HG03175 (cell line): ENCODE data around the gene OR9G4.

Source experiments
- ATAC-seq: cut with Tn5 transposase; IDR thresholded peaks from one replicate; pipeline ENCODE4 v1.9.1; 2021; ENCODE audit warnings: mild to moderate bottlenecking, moderate library complexity; ENCODE audit not compliant: unreplicated experiment

OR9G4 gene

DNA sequence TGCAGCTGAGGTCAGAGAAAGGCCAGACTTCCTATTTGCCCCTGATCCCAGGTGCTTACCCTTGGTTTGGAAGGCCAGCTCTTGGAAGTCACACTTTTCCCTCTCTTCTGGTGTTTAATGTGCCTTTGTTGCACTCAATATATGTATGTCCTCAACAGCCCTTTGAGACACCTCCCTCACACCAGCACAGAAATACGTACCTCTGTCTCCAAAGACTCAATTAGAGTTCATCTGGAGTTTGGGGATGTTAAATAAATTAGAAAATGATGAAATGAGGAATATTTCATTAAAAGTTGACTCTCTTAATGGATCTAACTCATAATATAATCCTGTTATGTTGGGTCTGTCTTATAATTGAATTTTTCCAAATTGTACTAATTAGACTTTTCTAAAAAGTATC lies at the start of gene OR9G4:
OR9G4 (minus strand) TSS at position 101 of the 400 bp plus-strand sequence. CDS start 4,931 bp downstream, outside the sequence.
- ATAC-seq: no peak

- no peak for ATAC-seq
Measured at GRCh38 chr11:56783448-56784041, 35.0 kb upstream of the OR9G4 start.

DNA sequence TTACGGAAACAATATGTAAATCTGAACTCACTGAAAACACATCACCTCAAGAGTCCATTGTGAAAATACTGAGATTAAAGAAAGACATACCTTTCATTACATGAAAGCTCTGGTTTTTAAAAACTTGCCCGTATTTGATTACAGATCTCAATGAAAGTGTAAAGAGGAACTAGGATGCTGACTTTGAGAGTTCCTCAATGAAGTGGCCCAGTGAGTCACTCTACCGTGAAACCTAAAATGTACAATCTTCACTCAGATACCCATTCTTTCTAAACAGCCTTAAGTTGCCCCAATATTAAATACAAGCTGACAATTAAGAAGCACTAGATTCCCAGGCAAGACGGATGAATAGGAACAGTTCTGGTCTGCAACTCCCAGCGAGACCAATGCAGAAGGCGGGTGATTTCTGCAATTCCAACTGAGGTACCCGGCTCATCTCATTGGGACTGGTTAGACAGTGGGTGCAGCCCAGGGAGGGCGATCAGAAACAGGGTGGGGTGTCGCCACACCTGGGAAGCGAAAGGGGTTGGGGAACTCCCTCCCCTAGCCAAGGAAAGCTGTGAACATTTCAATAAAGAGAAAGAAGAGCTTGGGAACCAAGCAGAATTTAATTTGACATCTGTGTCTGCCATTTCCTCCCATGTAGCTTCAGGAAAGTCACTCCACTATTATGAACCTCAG lies 33.8 kb upstream of the OR9G4 start:
- ATAC-seq: peak; percentile 79

- no peak for ATAC-seq
Measured at GRCh38 chr11:56776809-56777208, 28.3 kb upstream of the OR9G4 start.

- no peak for ATAC-seq
Measured at GRCh38 chr11:56764976-56765375, 16.5 kb upstream of the OR9G4 start.

- no peak for ATAC-seq
Measured at GRCh38 chr11:56751480-56751879, 3.0 kb upstream of the OR9G4 start.

- no peak for ATAC-seq
Measured at GRCh38 chr11:56750190-56750589, 1.7 kb upstream of the OR9G4 start.

DNA sequence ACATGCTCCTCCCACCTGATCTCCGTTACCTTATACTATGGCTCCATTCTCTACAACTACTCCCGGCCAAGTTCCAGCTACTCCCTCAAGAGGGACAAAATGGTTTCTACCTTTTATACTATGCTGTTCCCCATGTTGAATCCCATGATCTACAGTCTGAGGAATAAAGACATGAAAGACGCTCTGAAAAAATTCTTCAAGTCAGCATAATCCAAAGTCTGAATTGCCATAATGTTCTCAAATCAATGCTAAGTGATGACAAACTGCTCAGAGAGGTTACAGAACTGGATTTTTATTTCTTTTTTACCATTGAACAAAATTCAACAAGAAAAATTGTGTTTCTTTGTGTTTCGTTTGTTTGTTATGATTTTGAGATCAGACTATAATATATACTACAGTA lies 7.6 kb downstream of the OR9G4 start:
- ATAC-seq: no peak

GRCh38 chr11:56740107-56740506 lies 8.4 kb downstream of the OR9G4 start:
- ATAC-seq: no peak

DNA sequence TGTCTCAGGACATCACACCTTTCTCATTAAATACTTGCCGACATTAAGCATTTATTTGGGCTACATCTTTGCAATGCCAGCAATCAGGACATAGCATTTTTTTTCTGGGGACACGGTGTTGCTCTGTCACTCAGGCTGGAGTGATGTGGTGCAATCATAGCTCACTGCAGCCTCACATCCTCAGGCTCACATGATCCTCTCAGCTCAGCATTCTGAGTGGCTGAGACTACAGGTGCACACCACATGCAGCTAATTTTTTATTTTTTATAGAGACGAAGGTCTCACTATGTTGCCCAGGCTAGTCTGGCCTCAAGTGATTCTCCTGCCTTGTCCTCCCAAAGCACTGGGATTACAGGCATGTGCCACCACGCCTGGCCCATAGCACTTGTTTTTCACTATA lies 28.0 kb downstream of the OR9G4 start:
- ATAC-seq: no peak

GRCh38 chr11:56716379-56716854 lies 32.1 kb downstream of the OR9G4 start:
- ATAC-seq: no peak

DNA sequence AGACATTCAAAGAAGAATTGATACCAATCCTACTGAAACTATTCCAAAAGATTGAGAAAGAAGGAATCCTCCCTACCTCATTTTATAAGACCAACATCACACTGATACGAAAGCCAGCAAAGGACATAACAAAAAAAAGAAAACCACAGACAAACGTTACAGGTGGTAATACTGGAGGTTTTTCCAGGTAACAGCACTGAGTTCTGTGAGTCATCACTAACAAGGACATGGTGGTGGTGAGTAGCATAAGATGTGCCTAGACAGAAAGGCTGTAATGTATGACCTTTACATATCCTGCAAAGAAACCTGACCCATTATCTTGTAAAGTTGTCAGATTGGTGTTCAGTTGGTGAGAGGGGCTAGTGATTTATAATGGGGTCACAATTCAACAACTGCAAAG lies 34.3 kb downstream of the OR9G4 start:
- no peak for ATAC-seq

DNA sequence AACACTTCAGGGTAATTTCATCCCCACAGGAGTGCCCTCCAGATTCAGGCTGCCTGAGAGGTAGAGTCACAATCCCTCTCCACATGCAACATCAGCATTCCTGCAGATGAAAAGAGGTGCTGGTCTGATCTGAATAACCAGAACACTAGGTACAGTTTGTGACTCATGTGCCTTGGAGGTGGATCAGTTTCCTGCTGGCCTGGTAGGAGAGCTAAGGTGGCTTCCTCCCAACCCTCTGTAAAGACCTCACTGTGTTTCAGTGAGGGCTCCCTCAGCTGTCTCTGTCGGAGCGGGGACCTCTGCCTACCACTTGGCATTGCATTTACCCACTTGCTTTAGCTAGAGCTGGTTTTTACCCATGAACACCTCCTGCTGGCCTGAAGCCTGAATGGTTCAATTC lies 42.0 kb downstream of the OR9G4 start:
- ATAC-seq: no peak

DNA sequence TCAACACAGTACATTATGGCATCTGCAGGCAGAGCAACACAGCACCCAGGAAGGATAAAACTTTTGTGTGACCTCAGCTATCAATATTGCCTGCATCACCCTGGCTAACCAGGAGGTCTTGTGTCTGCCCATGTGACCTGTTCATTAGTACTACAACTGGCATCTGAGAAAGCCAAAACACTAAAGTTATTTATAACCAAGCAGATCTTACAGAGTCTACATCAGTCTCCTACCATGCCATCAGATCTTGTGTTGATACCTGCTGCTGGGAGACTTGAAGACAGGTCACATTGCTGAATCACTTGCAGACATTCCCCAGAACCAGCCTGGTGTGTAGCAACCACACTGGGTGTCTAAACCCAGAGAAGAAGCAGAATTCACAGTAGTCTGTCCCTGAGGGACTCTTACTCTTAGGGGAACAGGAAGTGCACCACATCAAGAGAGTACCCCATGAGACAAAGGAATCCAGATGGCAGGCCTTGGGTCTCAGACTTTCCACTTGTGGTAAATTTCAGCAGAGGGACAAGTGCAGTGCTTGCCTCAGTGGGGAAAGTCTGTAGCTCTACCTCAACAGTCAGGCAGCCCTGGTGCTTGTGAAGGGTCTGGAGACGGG lies 42.6 kb downstream of the OR9G4 start:
- no peak for ATAC-seq

GRCh38 chr11:56700914-56701485 lies 47.5 kb downstream of the OR9G4 start:
- no peak for ATAC-seq

DNA sequence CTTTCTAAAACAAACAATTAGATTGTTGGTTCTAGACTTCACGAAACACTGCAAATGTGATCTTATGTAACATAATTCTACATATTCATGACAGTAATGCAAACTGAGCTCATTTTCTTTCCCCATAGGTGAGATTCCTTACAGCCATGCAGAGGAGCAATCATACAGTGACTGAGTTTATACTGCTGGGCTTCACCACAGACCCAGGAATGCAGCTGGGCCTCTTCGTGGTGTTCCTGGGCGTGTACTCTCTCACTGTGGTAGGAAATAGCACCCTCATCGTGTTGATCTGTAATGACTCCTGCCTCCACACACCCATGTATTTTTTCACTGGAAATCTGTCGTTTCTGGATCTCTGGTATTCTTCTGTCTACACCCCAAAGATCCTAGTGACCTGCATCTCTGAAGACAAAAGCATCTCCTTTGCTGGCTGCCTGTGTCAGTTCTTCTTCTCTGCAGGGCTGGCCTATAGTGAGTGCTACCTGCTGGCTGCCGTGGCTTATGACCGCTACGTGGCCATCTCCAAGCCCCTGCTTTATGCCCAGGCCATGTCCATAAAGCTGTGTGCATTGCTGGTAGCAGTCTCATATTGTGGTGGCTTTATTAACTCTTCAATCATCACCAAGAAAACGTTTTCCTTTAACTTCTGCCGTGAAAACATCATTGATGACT lies 48.1 kb downstream of the OR9G4 start:
- ATAC-seq: no peak

DNA sequence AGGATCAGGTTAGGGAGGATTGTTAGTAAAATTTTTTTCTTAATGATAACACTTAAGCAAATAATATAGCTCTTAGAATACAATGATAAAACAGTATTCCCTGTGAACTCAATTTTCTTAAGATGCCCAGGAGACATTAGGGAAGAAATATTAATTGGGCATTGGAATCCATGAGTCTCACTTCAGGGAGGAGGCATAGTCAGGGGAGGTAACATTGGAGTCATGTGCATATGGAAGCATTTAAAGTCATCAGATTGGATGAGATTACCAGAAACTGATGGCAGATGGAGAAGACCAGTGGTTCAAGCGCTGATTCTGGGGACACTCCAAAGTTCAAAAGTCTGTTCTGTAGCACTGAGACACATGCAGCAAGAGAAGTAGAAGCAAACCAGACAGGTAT lies 49.7 kb downstream of the OR9G4 start, which contains the start of gene OR9G1:
OR9G1 (plus strand) TSS at position 301 of the 400 bp plus-strand sequence. CDS start 1,293 bp downstream, outside the sequence.
- no peak for ATAC-seq

- ATAC-seq: no peak
Measured at GRCh38 chr11:56693428-56693827, 55.1 kb downstream of the OR9G4 start.
